Ovary (tissue), 9 donors: ENCODE data around the gene POFUT1. TPM values are rescaled to one million over a fixed set of nuclear protein-coding genes. Genes with fewer than 3 reads are reported as not detected.

Experiments
- DNase-seq, 5 donors: peaks; one replicate each; pipeline ENCODE4 v3.0.0-alpha.2; 2019 to 2020
- H3K27ac ChIP-seq, 2 donors: fragments of 200-600 bp; one replicate each; pipeline versions ENCODE4 v1.5.1 to v1.8.0; 2019 to 2022
- H3K27me3 ChIP-seq: fragments of 200-600 bp; one replicate; pipeline ENCODE4 v1.8.0; 2022
- H3K36me3 ChIP-seq: fragments of 200-600 bp; sonication (generic); one replicate; pipeline ENCODE4 v1.5.1; 2019
- H3K4me1 ChIP-seq: one replicate; pipeline ENCODE4 v1.8.1; 2013; ENCODE audit warnings: mild to moderate bottlenecking, moderate library complexity; ENCODE audit not compliant: insufficient read depth
- H3K4me3 ChIP-seq: fragments of 200-600 bp; sonication (generic); one replicate; pipeline ENCODE4 v1.5.1; 2017
- H3K9me3 ChIP-seq, 2 donors: fragments of 200-600 bp in 1 of 2; sonication (generic) in 1 of 2; one replicate each; pipeline versions ENCODE4 v1.5.1 to v1.8.1; 2013 to 2019; ENCODE audit warnings: mild to moderate bottlenecking in 1 of 2, moderate library complexity in 1 of 2
- CTCF ChIP-seq, 3 donors: fragments of 450-650 bp in 2 of 3; fragments of 200-600 bp in 1 of 3; IDR thresholded peaks; one replicate each; pipeline versions ENCODE4 v1.5.1 to v1.8.0; 2016 to 2022; ENCODE audit warnings: antibody characterized with exemption in 3 of 3, mild to moderate bottlenecking in 1 of 3
- EP300 ChIP-seq: sonication (generic); formaldehyde crosslinking; IDR thresholded peaks from one replicate; pipeline ENCODE4 v1.6.1; 2017; ENCODE audit warnings: antibody characterized with exemption
- POLR2A ChIP-seq: fragments of 450-650 bp; IDR thresholded peaks from one replicate; pipeline ENCODE4 v1.6.1; 2017; ENCODE audit warnings: antibody characterized with exemption, mild to moderate bottlenecking, moderate library complexity
- WGBS, 3 donors: extraction: QIAGEN DNeasy Blood & Tissue Kit in 1 of 3; methylation state at CpG; one replicate each; pipeline versions ENCODE4 v1.1.5 to v1.1.7; 2013 to 2017; 5-methylcytosine and 5-hydroxymethylcytosine counted together
- intact Hi-C, 4 donors: fragments of 100-400 bp; cut with DNase I; formaldehyde crosslinking; loops; one replicate each; pipeline versions ENCODE4 v1.11.0 to v1.15.1; 2022 to 2023
- polyA plus RNA-seq, 2 donors: library from polyadenylated mRNA; stranded (reverse); fragments of 200-250 nt in 1 of 2; fragments of 350-450 nt in 1 of 2; fragmentation: Illumina TruSeq in 1 of 2; extraction: RNeasy Lipid Tissue Mini Kit (QIAGEN cat#74804) in 1 of 2; gene quantifications; one replicate each; pipeline ENCODE4 v1.2.3, GENCODE V29; 2013 to 2014
- total RNA-seq, 7 donors: library from RNA; depleted of rRNA in 2 of 7; stranded (reverse); fragments of >200 nt in 2 of 7; fragmentation: NEBNext Ultra II Directional in 3 of 7; extraction: Animal tissue kit (Norgen Biotek cat#: 25700) in 3 of 7; gene quantifications; one replicate each; pipeline versions ENCODE4 v1.1.0 to v1.2.4, GENCODE V29; 2016 to 2023
- donor health status: DM: no; HTN: no; CAD: no; lungs with moderate emphysema.
- donor health status: DM: no; HTN: no; CAD: no.
- donor health status: Bipolar disorder and iron deficiency.
- donor health status: DM: yes; HTN: yes; CAD: no.
- donor health status: DM: no; HTN: no; CAD: no.
- donor health status: DM: yes; HTN: yes; CAD: no.

POFUT1 gene
- total and polyA plus RNA-seq, 9 donors = 18.0 to 48.4 (median 32.3) TPM

GRCh38 chr20:32160341-32160740 lies 47.3 kb upstream of the POFUT1 start:
- Histone ChIP-seq H3K4me1 (peaks cover 4% of the 10 kb centered on the region), H3K9me3 (no peaks in the 10 kb centered on the region), H3K27me3 (no peaks in the 10 kb centered on the region), H3K36me3 (no peaks in the 10 kb centered on the region), H3K4me3 (no peak overlapping the region), H3K27ac (no peak overlapping the region)
- WGBS, 3 donors = 89 to 92% (median 91%) methylated on average over 5 of the region's 5 CpGs
- no peak for DNase-seq
- TF ChIP-seq POLR2A = no peak
- no peak for TF ChIP-seq EP300
- TF ChIP-seq CTCF (IDR thresholded peaks at IDR 0.05) = no peak
- intact Hi-C loops = no loop called here

- intact Hi-C loops = no loop called here
- TF ChIP-seq POLR2A = no peak
- TF ChIP-seq EP300 = no peak
- TF ChIP-seq CTCF (IDR thresholded peaks at IDR 0.05) = no peak
- Histone ChIP-seq H3K36me3 (no peaks in the 10 kb centered on the region), H3K27me3 (no peaks in the 10 kb centered on the region), H3K4me1 (peaks cover 7% of the 10 kb centered on the region), H3K9me3 (no peaks in the 10 kb centered on the region), H3K27ac (no peak overlapping the region), H3K4me3 (no peak overlapping the region)
- 22 to 52% (median 44%) methylated on average over 3 of the region's 3 CpGs for WGBS, 3 donors
- DNase-seq = no peak
Observed at GRCh38 chr20:32162351-32162750, 45.3 kb upstream of the POFUT1 start.

DNA sequence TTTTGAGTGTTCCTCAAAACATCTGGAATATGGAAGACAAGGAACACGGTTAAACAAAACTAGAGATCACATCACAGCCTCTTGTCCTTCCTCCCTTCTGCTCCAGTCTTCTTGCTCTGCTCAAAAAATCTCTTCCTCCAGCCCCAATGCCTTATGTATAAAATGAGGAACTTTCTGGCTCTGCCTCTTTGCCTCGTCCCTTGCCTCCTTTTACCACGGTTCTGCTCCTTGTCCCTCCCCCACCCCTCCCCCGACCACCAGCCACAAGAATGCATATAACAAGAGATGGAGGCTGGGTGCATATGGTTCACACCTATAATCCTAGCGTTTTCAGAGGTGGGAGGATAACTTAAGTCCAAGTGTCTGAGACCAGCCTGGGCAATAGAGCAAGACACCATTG lies 43.7 kb upstream of the POFUT1 start:
- 74 to 80% (median 74%) methylated on average over 5 of the region's 5 CpGs for WGBS, 3 donors
- intact Hi-C loops = no loop called here
- no peak for TF ChIP-seq POLR2A
- no peak for TF ChIP-seq EP300
- no peak for TF ChIP-seq CTCF (IDR thresholded peaks at IDR 0.05)
- Histone ChIP-seq H3K27ac (no peak overlapping the region), H3K4me3 (no peak overlapping the region), H3K36me3 (no peaks in the 10 kb centered on the region), H3K9me3 (no peaks in the 10 kb centered on the region), H3K4me1 (peaks cover 7% of the 10 kb centered on the region), H3K27me3 (no peaks in the 10 kb centered on the region)
- DNase-seq = no peak

GRCh38 chr20:32164984-32165735 lies 42.5 kb upstream of the POFUT1 start:
- WGBS, 3 donors = 18 to 23% (median 23%) methylated on average over 21 of the region's 21 CpGs
- Histone ChIP-seq H3K4me1 (peaks cover 7% of the 10 kb centered on the region), H3K36me3 (no peaks in the 10 kb centered on the region), H3K27ac (peak overlapping the region; percentile 37 to 73), H3K4me3 (no peak overlapping the region), H3K9me3 (no peaks in the 10 kb centered on the region), H3K27me3 (no peaks in the 10 kb centered on the region)
- intact Hi-C loops = no loop called here
- TF ChIP-seq CTCF (IDR thresholded peaks at IDR 0.05) = no peak
- TF ChIP-seq POLR2A = no peak
- no peak for TF ChIP-seq EP300
- peak; percentile 63 to 86 (median 70) for DNase-seq
